Muscle of back (tissue), 11 donors: ENCODE measurements around the gene MKKS. TPM values are rescaled to one million over a fixed set of nuclear protein-coding genes. Genes with fewer than 3 reads are reported as not detected.

Experiments used
- DNase-seq, 3 donors: peaks; one replicate each; pipeline versions ENCODE4 v3.0.0 to v3.0.0-alpha.2; 2013
- polyA plus RNA-seq, 10 donors: library from polyadenylated mRNA; unstranded; fragments of 120-200 nt; gene quantifications; one replicate each; pipeline ENCODE4 v1.2.1, GENCODE V29; 2013; ENCODE audit not compliant: insufficient read length in 10 of 10

The MKKS gene
- polyA plus RNA-seq, 10 donors = 16.9 to 23.2 (median 20.4) TPM

- no peak for DNase-seq
Measured at GRCh38 chr20:10371467-10371866, 62.6 kb downstream of the MKKS start.

- no peak for DNase-seq
Measured at GRCh38 chr20:10370091-10370887, 63.7 kb downstream of the MKKS start.

GRCh38 chr20:10369723-10370090, 64.3 kb downstream of the MKKS start:
- DNase-seq = no peak

- no peak for DNase-seq
Measured at GRCh38 chr20:10368702-10369041, 65.3 kb downstream of the MKKS start.

GRCh38 chr20:10367943-10368701, 65.9 kb downstream of the MKKS start:
- no peak for DNase-seq

GRCh38 chr20:10367693-10367942, 66.4 kb downstream of the MKKS start:
- no peak for DNase-seq

GRCh38 chr20:10366898-10367692, 66.9 kb downstream of the MKKS start:
- DNase-seq = no peak

GRCh38 chr20:10362674-10363073, 71.3 kb downstream of the MKKS start:
- DNase-seq = no peak

- DNase-seq = no peak
Measured at GRCh38 chr20:10360878-10361277, 73.1 kb downstream of the MKKS start.

GRCh38 chr20:10359621-10360040, 74.4 kb downstream of the MKKS start:
- DNase-seq = no peak

- no peak for DNase-seq
Measured at GRCh38 chr20:10357974-10358373, 76.0 kb downstream of the MKKS start.

- no peak for DNase-seq
Measured at GRCh38 chr20:10357061-10357708, 76.8 kb downstream of the MKKS start.

GRCh38 chr20:10356628-10357027, 77.4 kb downstream of the MKKS start:
- no peak for DNase-seq

GRCh38 chr20:10352934-10353824, 80.8 kb downstream of the MKKS start:
- no peak for DNase-seq

Other genes with a start within 250 kb of the MKKS start
- gene SNAP25, start 215.4 kb downstream of the MKKS start, polyA plus RNA-seq = 1 to 10 TPM; 2.3 to 7.6 (median 3.4) TPM
- 1 to 10 TPM; 3.0 to 6.3 (median 4.2) TPM for gene SLX4IP, start 1.1 kb upstream of the MKKS start, polyA plus RNA-seq
- gene JAG1, start 239.8 kb upstream of the MKKS start, polyA plus RNA-seq = 10 to 100 TPM; 29.0 to 53.6 (median 36.3) TPM